ENCODE measurements around the gene YIPF5.

- TF ChIP-seq CTCF (IDR thresholded peaks at IDR 0.05; ENCODE audit: low read depth, low read length) (no peak), MAX (IDR thresholded peaks at IDR 0.05; ENCODE audit: low read depth, low read length) (no peak)
Measured at GRCh38 chr5:144162686-144163085, 7.8 kb downstream of the YIPF5 start.

Data from NB4 (cell line).